Limb (tissue), 2 donors: ENCODE measurements around the gene BICRAL.
"Not testable (repeated sequence)": the region's sequence is repeated elsewhere in the genome, so short reads cannot be mapped to it uniquely, and the experiment has no call there.

Experiments used
- DNase-seq, 2 donors: peaks; one replicate each; pipeline ENCODE4 v3.0.0-alpha.2; 2016; ENCODE audit errors: extremely low spot score in 2 of 2

The BICRAL gene, protein sequence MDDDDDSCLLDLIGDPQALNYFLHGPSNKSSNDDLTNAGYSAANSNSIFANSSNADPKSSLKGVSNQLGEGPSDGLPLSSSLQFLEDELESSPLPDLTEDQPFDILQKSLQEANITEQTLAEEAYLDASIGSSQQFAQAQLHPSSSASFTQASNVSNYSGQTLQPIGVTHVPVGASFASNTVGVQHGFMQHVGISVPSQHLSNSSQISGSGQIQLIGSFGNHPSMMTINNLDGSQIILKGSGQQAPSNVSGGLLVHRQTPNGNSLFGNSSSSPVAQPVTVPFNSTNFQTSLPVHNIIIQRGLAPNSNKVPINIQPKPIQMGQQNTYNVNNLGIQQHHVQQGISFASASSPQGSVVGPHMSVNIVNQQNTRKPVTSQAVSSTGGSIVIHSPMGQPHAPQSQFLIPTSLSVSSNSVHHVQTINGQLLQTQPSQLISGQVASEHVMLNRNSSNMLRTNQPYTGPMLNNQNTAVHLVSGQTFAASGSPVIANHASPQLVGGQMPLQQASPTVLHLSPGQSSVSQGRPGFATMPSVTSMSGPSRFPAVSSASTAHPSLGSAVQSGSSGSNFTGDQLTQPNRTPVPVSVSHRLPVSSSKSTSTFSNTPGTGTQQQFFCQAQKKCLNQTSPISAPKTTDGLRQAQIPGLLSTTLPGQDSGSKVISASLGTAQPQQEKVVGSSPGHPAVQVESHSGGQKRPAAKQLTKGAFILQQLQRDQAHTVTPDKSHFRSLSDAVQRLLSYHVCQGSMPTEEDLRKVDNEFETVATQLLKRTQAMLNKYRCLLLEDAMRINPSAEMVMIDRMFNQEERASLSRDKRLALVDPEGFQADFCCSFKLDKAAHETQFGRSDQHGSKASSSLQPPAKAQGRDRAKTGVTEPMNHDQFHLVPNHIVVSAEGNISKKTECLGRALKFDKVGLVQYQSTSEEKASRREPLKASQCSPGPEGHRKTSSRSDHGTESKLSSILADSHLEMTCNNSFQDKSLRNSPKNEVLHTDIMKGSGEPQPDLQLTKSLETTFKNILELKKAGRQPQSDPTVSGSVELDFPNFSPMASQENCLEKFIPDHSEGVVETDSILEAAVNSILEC

DNA sequence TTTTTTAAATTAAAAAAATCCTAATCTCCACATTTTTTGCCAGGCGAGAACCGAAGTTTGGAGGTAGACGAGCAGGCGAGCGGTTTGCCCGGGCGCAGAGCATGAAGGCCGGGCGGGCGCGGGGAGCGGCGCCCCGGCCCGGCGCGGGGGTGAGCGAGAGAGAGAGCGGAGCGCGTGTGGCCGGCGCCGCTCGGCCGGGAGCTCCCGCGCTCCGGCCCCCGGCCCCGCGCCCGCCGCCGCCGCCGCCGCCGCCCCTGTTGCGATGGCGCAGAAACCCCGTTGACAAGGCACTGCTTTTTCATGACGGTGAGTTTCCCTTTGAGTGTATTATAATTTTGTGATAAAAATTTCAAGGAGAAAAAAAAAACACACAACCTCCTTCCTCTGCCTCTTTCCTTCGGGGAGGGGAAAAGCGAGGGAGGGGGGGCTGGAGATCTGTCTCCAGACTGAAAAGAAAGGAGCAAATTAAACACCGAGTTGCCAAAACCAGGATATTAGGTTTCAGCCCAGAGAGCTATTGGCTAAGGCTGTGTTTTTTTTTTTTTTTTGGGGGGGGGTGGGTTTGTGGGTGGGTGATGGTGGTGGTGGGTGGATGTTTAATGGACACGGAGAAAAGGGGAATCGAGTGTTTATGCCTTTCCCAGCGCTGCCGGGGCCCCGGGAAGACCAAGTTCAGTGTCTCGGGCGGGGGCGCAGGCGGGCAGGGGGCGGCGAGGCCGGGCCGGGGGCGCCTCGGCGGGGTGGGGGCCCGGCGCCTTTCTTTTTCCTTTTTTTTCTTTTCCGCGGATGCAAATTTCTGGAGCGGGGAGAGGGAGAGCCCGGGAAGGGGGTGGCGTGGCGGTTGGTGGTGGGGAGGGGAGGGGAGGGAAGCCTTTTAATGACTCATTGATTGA is at the start of gene BICRAL:
Gene BICRAL (plus strand): TSS at position 257 of the 893 bp plus-strand sequence. CDS start 39,971 bp downstream, outside the sequence.
- DNase-seq: peak; percentile 74 to 88

DNA sequence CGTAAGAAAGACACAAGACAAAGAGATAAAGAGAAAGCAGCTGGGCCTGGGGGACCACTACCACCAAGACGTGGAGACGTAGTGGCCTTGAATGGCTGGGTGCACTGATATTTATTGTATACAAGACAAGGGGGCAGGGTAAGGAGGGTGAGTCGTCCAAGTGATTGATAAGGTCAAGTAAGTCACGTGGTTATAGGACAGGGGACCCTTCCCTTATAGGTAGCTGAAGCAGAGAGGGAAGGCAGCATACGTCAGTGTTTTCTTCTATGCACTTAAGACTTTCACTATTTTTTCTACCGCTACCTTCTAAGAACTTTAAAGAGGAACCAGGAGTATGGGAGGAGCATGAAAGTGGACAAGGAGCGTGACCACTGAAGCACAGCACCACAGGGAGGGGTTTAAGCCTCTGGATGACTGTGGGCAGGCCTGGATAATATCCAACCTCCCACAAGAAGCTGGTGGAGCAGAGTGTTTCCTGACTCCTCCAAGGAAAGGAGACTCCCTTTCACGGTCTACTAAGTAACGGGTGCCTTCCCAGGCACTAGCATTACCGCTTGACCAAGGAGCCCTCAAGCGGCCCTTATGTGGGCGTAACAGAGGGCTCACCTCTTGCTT is 47.9 kb upstream of the BICRAL start:
- DNase-seq: not testable (repeated sequence)

DNA sequence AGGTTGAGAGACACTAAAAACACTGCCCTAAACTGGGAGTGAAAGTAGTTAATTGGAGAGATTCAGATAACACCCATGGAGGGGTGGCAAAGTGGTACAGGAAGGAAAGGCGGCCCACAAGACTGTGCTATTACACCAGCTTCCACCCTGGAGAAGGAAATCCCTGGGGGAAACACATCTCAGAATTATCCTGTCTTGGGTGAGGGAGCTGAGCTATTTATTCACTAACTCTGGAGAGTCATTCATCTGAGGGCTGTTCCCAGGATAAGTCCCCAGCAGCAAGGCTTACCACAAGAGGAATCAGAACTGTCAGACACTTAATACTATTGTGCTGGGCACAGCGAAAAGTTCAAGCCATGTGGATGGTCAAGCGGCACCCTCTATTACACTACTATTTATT is 45.9 kb upstream of the BICRAL start:
- no peak for DNase-seq

DNA sequence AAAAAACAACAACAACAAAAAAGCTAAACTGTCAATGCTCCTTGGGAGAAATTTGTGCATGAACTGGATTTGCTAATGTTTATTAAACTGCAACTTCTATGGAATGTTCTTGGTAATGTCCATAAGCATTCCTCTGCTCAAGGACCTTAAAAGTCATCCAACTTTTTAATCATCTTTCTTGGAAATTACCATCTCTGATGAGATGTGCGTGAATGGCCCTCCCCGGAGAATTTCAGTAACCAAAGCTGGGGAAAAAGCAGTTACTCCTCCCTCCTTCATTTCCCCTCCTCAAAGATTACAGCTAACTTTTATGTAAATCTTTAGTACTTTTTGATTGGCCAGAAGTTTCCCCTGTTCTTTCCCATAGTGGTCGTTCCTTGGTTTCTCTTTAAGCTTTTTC is 41.1 kb upstream of the BICRAL start:
- DNase-seq: no peak

DNA sequence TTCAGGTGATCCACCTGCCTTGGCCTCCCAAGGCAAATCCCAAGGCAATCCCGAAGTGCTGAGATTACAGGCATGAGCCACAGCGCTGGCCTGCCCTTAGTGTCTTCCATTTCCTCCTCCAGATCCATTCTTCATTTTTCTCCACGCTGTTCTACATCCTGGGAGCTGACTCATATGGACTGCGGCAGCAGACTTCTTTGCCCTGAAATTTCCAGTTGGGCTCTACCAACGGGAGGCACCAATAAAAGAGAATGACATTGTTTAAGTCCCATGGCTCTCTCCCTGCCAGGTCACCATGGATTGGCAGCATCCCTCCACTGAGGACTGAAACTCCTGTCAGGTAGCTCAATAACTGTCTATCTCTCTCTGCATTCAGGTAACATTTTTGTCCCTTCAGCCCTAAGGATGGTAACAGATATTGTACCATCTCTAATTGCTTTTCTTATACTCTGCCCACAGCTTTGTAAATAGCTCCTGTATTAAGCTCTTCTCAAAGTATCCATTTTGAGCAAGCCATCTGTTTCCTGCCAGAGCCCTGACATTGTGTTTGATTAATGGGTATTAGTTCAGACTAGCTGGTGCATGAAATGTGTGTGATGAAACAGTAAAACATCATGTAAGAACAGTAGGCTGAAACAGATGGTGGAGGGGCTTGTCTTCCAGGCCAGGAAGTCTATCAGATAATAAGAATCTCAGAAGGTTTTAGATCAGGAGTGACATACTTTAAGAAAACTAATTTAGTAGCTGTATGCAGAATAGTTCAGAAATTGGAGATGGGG is 39.5 kb upstream of the BICRAL start:
- no peak for DNase-seq

DNA sequence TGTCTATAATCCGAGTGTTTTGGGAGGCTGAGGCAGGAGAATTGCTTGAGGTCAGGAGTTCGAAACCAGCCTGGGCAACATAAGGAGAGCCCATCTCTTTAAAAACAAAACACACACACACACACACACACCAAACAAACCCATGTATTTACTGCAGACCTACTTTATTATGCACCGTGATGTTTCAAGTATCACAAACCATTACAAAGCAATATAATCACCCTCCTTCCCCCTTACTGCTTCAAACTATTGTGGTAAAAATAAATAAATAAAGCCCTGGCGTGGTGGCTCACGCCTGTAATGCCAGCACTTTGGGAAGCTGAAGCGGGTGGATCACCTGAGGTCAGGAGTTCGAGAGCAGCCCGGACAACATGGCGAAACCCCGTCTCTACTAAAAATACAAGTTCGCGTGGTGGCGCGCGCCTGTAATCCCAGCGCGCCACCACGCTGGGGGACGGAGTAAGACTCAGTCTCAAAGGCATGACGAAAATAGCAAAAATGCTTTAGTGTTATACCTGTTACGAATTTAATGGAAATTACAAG is 37.4 kb upstream of the BICRAL start:
- DNase-seq: no peak

DNA sequence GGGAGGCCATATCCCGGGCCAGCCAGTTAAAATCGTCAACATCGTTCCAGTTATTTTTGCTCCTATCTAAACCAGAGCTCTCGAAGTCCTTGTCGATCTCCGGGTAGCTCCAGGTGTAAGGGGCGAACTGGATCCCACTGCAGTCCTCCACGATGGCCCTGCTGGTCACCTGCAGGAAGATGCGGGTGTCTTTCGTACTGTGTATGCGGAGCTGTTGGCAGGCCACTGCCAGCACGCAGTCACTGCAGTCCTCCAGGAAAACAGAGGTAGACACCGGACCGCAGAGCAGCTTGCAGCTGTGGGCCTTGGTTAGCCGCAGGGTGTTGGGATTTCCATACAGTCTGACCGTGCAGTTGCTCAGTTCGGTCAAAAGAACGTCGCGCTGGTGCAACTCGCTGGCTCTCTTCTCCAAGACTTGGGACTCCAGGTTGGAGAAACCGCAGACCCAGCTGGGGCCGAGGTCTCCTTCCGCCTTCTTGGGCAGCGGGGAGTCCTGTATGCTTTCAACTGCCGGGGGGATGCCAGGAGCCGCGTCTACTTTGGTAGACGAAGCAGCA is 36.7 kb upstream of the BICRAL start:
- peak in 1 of 2 donors; percentile 59 for DNase-seq

DNA sequence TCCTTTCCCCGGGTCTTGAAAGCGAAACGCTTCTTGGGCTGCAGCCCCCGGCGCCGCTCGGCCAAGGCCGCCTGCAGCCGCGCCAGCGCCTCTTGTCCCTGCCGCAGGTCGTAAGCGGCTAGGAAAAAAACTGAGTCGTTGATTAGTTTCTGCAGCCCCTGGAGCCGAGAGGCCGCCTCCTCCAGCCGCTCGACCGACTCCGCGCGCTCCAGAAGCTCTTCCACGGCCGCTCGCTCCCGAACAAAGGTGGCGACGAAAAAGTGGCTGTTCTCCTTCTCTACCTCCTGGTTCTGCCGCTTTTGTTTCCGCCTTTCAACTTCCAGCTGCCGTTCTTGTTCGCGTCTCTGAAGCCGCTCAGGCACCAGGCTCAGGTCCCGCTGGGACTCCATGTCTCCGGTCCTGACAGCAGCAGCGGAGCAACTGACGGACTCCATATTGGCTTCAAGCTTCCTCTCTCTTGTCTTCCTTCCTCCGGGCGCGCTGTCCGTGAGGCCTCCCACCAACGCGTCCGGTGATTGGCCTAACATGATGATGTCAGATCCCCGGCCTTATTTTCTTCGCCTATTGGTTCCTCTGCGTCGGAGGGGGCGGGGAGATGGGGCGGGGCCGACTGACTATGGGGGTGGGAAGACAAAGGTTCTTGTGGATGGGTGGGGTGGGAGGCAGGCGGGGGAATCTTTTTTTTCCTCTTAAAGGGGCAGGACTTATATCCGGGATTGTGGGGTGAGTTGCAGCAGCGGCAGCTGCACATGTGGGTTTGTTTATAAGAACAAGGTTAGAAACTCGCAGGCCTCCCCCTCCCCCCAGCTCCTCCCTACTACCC is 36.0 kb upstream of the BICRAL start, which contains the start of gene TBCC:
Gene TBCC (minus strand): TSS at position 464 of the 823 bp plus-strand sequence. CDS start 30 bp downstream, at position 434.
- peak; percentile 98 for DNase-seq

DNA sequence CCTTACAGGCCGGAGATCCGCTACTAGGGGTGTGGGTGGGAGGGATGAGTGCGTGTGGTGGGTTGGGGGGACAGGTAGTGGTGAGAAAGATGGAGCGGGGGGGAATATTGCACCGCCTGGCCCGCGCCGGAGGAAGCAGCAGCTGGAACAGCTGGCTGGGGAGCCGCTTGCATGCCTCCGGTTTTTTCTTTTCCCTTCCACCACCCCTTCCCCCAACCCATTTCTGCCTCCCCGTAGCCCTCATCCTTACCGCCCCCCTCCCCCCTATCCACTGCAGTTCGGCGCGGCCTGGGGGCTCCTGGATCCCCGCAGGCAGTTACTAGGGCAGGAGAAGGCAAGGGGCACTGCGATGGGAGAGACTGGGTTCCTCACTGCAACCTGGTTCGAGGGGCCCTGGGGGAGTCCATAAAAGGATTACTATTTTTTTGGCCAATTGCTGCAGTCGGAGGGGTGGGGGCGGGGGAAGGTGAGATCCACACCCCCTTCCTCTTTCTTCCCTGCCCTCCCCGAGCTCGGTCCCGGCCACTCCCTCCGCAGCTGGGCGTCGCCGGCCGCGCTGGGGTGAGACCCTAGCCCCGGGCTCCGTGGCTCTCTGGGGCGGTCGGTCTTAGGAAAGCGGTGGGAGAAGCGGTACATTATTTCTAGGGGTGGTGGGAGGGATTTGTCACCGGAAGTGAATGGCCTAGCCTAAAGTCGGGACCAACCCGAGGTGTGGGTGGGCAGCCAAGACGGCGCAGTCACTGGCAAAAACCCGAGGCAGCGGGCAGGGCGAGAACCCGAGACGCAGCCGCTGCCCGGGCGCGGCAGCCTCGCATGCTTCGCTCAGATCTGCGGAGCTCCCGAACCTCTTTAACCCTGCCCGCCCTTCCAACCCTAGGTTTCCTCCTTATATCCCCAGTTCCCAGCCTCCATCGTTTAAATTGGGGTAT is 35.1 kb upstream of the BICRAL start:
- DNase-seq: peak; percentile 87 to 91

DNA sequence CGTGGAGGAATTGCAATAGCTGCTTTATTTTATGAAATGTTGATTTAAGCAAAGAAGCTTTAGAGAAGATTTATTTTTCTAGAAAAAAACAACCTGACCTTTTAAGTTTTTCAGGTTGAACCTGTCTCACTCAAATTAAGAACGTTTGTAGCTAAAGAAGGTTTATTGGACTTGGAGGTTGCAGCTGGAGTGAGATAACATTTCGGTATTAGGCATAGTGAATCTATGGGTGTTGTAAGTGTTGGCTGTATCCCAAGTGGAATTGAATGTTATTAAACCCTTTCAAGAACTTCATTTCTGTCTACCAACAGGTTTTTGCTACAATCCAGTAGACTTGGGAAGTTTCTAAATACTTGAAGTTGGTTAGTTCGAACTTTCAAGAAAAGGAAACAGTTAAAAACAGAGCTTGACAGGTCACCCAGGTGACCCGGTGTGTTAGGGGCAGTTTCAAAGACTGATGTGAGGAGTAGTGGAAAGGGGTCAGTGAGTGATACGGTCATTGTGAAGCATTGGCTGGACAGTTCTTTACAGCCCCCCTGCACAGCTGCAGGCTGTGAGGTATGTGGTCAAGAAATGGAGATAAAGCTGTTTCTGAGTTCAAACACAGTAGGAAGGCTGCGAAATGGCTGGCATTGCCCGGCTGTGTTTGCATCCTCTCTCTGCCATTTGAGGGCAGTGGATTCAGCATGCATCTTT is 33.5 kb upstream of the BICRAL start:
- no peak for DNase-seq

DNA sequence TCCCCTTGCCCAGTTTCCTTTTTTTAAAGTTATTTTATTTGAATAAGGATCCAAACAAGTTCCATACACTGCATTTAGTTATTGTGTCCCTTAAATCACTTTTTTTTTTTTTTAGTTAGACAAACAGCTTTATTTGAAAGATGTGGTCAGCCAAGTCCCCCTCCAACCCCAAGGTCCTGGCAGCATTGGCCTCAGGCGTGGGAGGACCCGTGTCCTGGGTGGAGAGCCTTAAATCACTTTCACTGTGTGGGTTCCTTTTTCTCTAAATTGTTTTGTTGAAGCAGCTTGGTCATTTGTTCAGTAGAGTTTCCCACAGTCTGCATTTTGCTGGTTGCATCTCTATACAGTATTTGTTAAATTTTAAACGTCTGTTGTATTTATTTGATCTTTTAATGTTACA is 30.8 kb upstream of the BICRAL start:
- no peak for DNase-seq

DNA sequence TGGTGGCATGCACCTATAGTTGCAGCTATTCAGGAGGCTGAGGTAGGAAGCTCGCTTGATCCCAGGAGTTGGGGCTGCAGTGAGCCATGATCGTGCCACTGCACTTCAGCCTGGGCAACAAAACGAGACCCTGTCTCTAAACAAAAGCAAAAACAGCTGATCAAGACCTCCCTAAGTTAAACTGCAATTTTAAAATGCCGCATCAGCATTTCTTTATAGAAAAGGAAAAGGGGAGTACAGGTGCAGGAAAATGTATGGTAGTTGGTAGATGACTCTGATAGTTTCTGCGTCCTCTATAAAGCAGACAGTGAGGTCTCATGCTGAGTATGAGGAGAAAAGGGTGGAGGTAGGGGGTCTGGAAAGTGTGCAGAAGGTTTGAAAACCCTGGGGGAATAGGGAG is 27.1 kb upstream of the BICRAL start:
- no peak for DNase-seq

DNA sequence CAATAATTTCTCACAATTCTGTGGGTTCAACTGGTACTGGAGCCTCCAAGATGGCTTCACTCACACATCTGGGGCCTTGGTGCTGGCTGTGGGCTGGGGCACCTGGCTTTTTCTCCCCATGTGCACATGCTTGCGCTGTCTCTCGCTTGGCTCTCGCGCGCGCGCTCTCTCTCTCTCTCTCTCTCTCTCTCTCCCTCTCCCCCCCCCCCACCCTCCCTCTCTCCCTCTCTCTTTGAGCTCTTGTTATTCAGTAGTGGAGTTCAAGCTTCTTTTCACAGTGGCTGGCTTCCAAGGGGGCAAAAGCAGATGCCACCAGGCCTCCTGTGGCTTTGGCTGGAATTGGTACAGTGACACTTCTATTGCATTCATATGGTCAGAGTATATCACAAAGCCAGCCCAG is 25.1 kb upstream of the BICRAL start:
- peak in 1 of 2 donors; percentile 32 for DNase-seq

DNA sequence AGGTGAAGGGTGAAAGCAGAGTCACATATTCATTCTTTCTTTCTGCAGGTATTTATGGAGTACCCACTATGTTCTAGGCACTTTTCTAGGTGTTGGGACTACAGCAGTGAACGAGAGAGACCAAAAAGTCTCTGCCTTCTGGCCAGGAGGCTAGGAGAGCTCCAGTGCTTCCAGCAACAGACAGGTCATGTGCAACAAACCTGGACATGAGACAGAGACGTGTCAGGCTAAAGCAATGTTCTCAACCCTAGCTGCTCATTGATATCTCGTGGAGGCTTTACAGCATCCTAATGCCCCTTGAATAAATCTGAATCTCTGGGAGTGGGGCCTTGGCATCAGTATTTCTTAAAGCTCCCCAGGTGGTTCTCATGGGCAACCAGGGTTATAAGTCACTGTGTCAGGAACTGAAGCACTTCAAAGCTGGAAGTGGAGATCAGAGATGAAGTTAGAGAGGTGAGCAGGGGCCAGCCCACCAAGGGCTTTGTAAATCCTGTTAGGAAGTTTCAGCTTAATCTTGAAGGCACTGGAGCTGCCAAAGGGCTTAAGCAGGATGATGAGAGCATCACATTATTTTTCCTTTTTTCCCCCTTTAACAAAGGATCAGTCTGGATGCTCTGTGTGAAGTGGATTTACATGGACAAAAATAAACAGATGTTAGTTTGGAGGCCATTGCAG is 23.0 kb upstream of the BICRAL start:
- DNase-seq: no peak

DNA sequence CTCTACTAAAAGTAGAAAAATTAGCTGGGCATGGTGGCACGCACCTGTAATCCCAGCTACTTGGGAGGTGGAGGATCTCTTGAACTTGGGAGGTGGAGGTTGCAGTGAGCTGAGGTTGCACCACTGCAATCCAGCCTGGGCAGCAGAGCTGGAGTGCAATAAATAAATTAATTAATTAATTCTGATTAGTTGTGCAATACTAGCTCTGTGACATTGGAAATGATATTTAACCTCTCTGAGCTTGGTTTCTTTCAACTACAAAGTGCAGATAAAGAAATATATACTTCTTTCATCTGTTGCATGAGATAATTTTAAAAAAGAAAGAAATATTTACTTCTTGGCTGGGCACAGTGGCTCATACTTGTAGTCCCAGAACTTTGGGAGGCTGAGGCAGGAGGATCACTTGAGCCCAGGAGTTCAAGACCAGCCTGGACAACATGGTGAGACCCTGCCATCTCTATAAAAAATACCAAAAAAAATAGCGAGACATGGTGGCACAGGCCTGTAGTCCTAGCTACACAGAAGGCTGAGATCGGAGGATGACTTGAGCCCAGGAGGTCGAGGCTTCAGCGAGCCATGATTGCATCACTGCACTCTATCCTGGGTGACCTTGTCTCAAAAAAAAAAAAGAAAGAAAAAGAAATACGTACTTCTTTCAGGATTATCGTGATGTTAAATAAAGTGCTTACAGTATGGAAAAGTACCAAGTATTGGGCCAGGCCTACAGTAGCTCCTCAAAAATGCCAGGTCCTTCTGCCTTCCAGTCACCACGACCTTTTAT is 20.4 kb upstream of the BICRAL start:
- no peak for DNase-seq
